ENCODE measurements around the gene CLCN4. TPM values are rescaled to one million over a fixed set of nuclear protein-coding genes. Genes with fewer than 3 reads are reported as not detected.

The CLCN4 gene
- total and polyA plus RNA-seq, 2 of the 8 experiments (the other 6 are each of a cell fraction or from before 2014, with no cell fraction given), result 3.3 to 11.2 TPM

DNA sequence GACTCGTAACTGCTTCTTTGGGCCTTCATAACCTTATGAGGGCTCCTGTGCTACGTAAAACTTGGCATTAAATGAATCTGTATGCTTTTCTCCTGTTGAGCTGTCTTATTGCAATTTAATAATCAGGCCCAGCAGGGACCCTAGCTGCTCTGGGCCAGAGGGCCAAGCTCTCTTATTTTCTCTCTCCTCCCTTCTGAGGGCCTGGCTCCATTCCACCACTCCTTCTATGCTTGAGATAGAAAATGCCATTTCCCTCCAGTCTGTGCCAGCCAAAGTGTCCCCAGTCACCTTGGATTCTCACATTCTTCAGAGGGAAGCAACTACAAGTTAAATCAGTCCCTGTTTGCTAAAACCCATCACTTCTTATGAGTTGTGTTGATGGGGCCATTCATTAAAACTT, 90.1 kb downstream of the CLCN4 start (continued):
- TF ChIP-seq, protein P1, sequence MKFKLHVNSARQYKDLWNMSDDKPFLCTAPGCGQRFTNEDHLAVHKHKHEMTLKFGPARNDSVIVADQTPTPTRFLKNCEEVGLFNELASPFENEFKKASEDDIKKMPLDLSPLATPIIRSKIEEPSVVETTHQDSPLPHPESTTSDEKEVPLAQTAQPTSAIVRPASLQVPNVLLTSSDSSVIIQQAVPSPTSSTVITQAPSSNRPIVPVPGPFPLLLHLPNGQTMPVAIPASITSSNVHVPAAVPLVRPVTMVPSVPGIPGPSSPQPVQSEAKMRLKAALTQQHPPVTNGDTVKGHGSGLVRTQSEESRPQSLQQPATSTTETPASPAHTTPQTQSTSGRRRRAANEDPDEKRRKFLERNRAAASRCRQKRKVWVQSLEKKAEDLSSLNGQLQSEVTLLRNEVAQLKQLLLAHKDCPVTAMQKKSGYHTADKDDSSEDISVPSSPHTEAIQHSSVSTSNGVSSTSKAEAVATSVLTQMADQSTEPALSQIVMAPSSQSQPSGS (IDR thresholded peaks at IDR 0.05; ENCODE audit: low read length), result no peak
- TF ChIP-seq EGR1 (IDR thresholded peaks at IDR 0.05; ENCODE audit: borderline replicate concordance, low read depth, low read length), result no peak
- no peak for TF ChIP-seq SIN3A (conservative IDR thresholded peaks at IDR 0.05 in 1 of 2, IDR thresholded peaks at IDR 0.05 in 1 of 2; ENCODE audit: low read depth in 1 of 2, low read length in 2 of 2)
- TF ChIP-seq TCF12 (IDR thresholded peaks at IDR 0.05; ENCODE audit: low read depth, low read length), result no peak
- no peak for TF ChIP-seq SP4 (IDR thresholded peaks at IDR 0.05; ENCODE audit: low read length)
- TF ChIP-seq RAD21 (IDR thresholded peaks at IDR 0.05 in 1 of 2, conservative IDR thresholded peaks at IDR 0.05 in 1 of 2; ENCODE audit: low read depth in 2 of 2, low read length in 2 of 2), result no peak
- TF ChIP-seq JUN (IDR thresholded peaks at IDR 0.05; ENCODE audit: low read depth, low read length), result no peak
- TF ChIP-seq TAF1 (IDR thresholded peaks at IDR 0.05; ENCODE audit: low read depth, low read length), result no peak
